OCI-LY7 (cell line): ENCODE measurements around the gene PC.

Experiments
- EZH2phosphoT487 ChIP-seq: fragments of 200-600 bp; sonication (generic); IDR thresholded peaks from 2 replicates; pipeline ENCODE4 v1.6.1; 2018; ENCODE audit warnings: low read depth, borderline replicate concordance, mild to moderate bottlenecking, mixed run types, antibody characterized with exemption, low read length, moderate library complexity, mixed read lengths
- TF ChIP-seq, protein P1 (sequence below): fragments of 200-600 bp; sonication (generic); conservative IDR thresholded peaks from 2 replicates; pipeline ENCODE4 v1.5.1; 2014; ENCODE audit warnings: mild to moderate bottlenecking, antibody characterized with exemption, low read length, moderate library complexity, mixed read lengths

DNA sequence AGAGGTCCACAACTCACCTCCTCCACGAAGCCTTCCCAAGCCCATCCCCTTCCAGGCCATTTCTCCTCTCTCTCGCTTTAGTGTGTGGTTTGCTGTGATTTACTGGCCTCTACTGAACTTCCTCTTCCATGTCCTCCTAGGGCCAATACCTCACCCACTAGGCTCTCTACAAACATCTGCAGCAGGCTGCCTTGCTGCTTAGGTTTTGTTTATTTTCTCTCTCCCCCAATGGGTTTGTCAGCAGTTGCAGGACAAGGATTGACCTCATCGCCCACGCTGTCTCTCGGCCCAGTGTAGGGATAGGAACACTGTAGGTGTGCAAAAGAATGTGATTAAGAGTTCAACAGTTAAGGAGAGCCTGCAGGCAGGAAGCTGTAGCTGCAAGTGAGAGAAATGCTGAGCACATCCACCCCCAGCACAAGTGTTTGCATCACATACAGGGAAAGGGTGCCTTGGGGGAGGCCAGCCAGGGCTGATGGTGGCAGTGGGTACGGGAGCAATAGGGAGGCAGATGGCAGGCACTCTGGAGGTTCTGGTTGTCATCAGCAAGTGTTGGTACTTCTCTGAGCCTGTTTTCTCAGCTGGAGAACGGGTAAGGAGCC lies 1.4 kb downstream of the PC start:
- TF ChIP-seq, protein P1, sequence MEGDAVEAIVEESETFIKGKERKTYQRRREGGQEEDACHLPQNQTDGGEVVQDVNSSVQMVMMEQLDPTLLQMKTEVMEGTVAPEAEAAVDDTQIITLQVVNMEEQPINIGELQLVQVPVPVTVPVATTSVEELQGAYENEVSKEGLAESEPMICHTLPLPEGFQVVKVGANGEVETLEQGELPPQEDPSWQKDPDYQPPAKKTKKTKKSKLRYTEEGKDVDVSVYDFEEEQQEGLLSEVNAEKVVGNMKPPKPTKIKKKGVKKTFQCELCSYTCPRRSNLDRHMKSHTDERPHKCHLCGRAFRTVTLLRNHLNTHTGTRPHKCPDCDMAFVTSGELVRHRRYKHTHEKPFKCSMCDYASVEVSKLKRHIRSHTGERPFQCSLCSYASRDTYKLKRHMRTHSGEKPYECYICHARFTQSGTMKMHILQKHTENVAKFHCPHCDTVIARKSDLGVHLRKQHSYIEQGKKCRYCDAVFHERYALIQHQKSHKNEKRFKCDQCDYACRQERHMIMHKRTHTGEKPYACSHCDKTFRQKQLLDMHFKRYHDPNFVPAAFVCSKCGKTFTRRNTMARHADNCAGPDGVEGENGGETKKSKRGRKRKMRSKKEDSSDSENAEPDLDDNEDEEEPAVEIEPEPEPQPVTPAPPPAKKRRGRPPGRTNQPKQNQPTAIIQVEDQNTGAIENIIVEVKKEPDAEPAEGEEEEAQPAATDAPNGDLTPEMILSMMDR = no peak
- TF ChIP-seq EZH2phosphoT487 = no peak
